Lung (tissue), 12 donors: Measurements from ENCODE around the gene KNG1. TPM values are rescaled to one million over a fixed set of nuclear protein-coding genes. Genes with fewer than 3 reads are reported as not detected.

Experiments used
- ATAC-seq: fragments of 200-7000 bp; cut with Tn5 transposase; one replicate; pipeline ENCODE4 v1.9.1; 2020; ENCODE audit warnings: moderate number of reproducible peaks; ENCODE audit not compliant: insufficient read depth, low FRiP score
- DNase-seq, 3 donors: peaks; one replicate each; pipeline ENCODE4 v3.0.0-alpha.2; 2013 to 2017
- H3K27ac ChIP-seq, 2 donors: one replicate each; pipeline ENCODE4 v1.5.1; 2013; ENCODE audit warnings: mild to moderate bottlenecking in 2 of 2, moderate library complexity in 2 of 2, control low read depth in 1 of 2, inconsistent platforms in 1 of 2, low read depth in 1 of 2, low read length in 1 of 2
- H3K27me3 ChIP-seq, 3 donors: one replicate each; pipeline ENCODE4 v1.5.1; 2013; ENCODE audit warnings: low read length in 2 of 3; ENCODE audit not compliant: control insufficient read depth in 3 of 3, insufficient read depth in 3 of 3
- H3K36me3 ChIP-seq, 4 donors: one replicate each; pipeline ENCODE4 v1.5.1; 2013; ENCODE audit warnings: low read length in 4 of 4, mild to moderate bottlenecking in 1 of 4, moderate library complexity in 1 of 4; ENCODE audit not compliant: control insufficient read depth in 4 of 4, insufficient read depth in 4 of 4
- H3K4me1 ChIP-seq, 5 donors: one replicate each; pipeline ENCODE4 v1.5.1; 2013; ENCODE audit warnings: low read length in 5 of 5, mild to moderate bottlenecking in 2 of 5, moderate library complexity in 1 of 5; ENCODE audit not compliant: control insufficient read depth in 5 of 5, insufficient read depth in 5 of 5
- H3K4me3 ChIP-seq: one replicate; pipeline ENCODE4 v1.5.1; 2013; ENCODE audit warnings: mild to moderate bottlenecking, control low read depth, moderate library complexity
- H3K9ac ChIP-seq, 2 donors: one replicate each; pipeline ENCODE4 v1.5.1; 2013; ENCODE audit warnings: low read length in 2 of 2, control low read depth in 1 of 2; ENCODE audit not compliant: insufficient read depth in 1 of 2
- H3K9me3 ChIP-seq, 4 donors: one replicate each; pipeline ENCODE4 v1.5.1; 2013; ENCODE audit warnings: low read length in 3 of 4, mild to moderate bottlenecking in 1 of 4, moderate library complexity in 1 of 4; ENCODE audit not compliant: control insufficient read depth in 4 of 4, insufficient read depth in 3 of 4
- WGBS, 2 donors: extraction: QIAGEN DNeasy Blood & Tissue Kit; methylation state at CpG; one replicate each; pipeline ENCODE4 v1.1.7; 2013; 5-methylcytosine and 5-hydroxymethylcytosine counted together
- polyA plus RNA-seq, 2 donors: library from polyadenylated mRNA; stranded (reverse); fragments of 200-250 nt; gene quantifications; one replicate each; pipeline ENCODE4 v1.2.1, GENCODE V29; 2013
- total RNA-seq, 2 donors: library from RNA; depleted of rRNA in 1 of 2; stranded (reverse); fragments of >200 nt in 1 of 2; gene quantifications; one replicate each; pipeline ENCODE4 v1.2.1, GENCODE V29; 2014 to 2021
- TF ChIP-seq, protein P1 (sequence below): IDR thresholded peaks from 2 replicates; pipeline ENCODE4 v1.5.1; 2012; ENCODE audit warnings: mild to moderate bottlenecking; ENCODE audit errors: control extremely low read depth, extremely low read depth
- donor health status: control.
- donor health status: control.
- donor health status: Bipolar disorder and iron deficiency.
- donor health status: healthy.
- donor health status: DM: yes; HTN: yes; CAD: no.

Gene KNG1
- total and polyA plus RNA-seq, 4 donors, result 0.07 to 0.23 (median 0.13) TPM

DNA sequence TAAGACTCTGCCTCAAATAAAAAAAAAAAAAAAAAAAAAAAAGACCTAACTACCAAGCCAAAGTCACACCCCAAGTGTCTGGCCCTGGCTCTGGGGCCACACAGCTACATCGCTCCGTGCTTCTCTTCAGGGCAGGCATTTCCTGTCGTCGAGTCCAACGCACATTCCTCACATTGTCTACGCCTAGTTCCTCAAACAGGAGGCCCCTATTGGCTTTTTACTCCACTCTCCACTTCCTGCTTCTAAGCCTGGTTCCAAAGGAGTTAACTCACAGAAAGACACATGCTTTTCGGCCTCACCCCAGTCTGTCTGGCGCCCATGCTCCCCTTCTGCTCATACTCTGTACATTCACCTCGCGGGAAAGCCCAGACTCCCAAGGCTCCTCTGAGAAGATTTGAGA, 28.8 kb downstream of the KNG1 start:
- Histone ChIP-seq H3K27me3 (no peaks in the 10 kb centered on the region), H3K9me3 (no peaks in the 10 kb centered on the region), H3K4me3 (no peak overlapping the region), H3K9ac (no peak overlapping the region), H3K36me3 (no peaks in the 10 kb centered on the region), H3K27ac (peak overlapping the region in 1 of 2 donors; percentile 21), H3K4me1 (peaks cover 0 to 3% (median 0%) of the 10 kb centered on the region in 5 donors)
- WGBS, 2 donors, result 15 to 17% methylated on average over 9 of the region's 10 CpGs
- TF ChIP-seq, protein P1, sequence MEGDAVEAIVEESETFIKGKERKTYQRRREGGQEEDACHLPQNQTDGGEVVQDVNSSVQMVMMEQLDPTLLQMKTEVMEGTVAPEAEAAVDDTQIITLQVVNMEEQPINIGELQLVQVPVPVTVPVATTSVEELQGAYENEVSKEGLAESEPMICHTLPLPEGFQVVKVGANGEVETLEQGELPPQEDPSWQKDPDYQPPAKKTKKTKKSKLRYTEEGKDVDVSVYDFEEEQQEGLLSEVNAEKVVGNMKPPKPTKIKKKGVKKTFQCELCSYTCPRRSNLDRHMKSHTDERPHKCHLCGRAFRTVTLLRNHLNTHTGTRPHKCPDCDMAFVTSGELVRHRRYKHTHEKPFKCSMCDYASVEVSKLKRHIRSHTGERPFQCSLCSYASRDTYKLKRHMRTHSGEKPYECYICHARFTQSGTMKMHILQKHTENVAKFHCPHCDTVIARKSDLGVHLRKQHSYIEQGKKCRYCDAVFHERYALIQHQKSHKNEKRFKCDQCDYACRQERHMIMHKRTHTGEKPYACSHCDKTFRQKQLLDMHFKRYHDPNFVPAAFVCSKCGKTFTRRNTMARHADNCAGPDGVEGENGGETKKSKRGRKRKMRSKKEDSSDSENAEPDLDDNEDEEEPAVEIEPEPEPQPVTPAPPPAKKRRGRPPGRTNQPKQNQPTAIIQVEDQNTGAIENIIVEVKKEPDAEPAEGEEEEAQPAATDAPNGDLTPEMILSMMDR, result no peak
- peak; percentile 60 to 72 (median 64) for DNase-seq
- ATAC-seq, result peak; percentile 85

DNA sequence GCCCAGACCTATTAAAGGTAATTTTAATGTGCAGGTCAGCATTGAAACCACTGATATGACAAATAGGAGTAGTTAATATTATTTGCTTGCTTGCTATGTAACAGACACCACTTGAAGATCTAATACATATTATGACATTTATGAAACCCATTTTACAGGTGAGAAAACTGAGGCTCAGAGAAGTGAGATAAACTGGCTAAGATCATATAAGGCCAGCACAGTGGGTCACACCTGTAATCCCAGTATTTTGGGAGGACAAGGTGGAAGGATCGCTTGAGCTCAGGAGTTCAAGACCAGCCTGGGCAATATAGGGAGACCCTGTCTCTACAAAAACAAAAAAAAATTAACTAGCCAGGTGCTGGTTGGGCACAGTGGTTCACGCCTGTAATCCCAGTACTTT, 33.2 kb downstream of the KNG1 start:
- no peaks in the 10 kb centered on the region for H3K27me3 ChIP-seq
- no peaks in the 10 kb centered on the region for H3K36me3 ChIP-seq
- no peak overlapping the region for H3K27ac ChIP-seq
- TF ChIP-seq, protein P1, result no peak
- peaks cover 0 to 3% (median 0%) of the 10 kb centered on the region in 5 donors for H3K4me1 ChIP-seq
- H3K9ac ChIP-seq, result no peak overlapping the region
- no peak for ATAC-seq
- DNase-seq, result no peak
- H3K4me3 ChIP-seq, result no peak overlapping the region
- WGBS, 2 donors, result 97% methylated on average over 2 of the region's 2 CpGs
- H3K9me3 ChIP-seq, result no peaks in the 10 kb centered on the region

DNA sequence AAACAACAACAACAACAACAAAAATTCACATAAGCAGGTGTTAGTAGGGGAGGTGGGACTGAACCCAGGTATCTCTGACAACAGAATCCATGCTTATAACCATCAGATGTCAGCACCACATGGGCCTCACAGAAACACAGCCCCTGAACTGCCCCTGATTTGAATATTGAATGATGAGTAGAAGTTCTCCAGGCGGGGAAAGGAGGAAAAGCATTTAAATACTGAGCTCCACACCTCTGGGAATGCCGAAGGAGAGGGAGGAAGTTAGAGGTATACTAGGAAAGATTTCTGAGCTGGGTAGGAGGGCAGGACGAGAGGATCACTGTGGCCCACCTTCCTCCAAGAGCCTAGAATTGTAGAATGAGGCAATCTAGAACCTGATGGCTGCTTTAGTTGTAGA, 34.3 kb downstream of the KNG1 start:
- H3K9ac ChIP-seq, result no peak overlapping the region

DNA sequence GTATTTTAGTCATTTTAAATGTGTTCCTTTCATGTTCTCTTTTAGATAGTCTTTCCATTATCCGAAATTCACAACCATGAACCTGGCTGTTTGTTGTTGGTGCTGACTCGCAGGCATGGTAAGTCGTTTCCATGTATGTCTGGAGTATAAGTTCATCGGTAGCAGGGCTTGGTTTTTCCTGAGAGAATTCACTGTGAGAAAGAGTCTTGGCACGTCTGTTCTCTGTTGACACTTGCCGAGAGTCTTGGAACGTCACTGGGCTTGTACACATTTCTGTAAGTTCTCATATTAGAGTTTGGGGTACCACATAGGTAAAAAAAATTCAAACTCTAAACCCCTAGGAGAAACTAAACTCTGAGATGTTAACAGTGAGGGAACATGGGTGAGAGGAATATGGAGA, 36.8 kb downstream of the KNG1 start:
- no peak overlapping the region for H3K27ac ChIP-seq
- DNase-seq, result no peak
- no peaks in the 10 kb centered on the region for H3K4me1 ChIP-seq
- no peak overlapping the region for H3K4me3 ChIP-seq
- peaks cover 0 to 1% (median 0%) of the 10 kb centered on the region in 4 donors for H3K9me3 ChIP-seq
- TF ChIP-seq, protein P1, result no peak
- no peak for ATAC-seq
- H3K36me3 ChIP-seq, result no peaks in the 10 kb centered on the region
- no peaks in the 10 kb centered on the region for H3K27me3 ChIP-seq
- no peak overlapping the region for H3K9ac ChIP-seq
- WGBS, 2 donors, result 74 to 87% methylated on average over 7 of the region's 7 CpGs

More for the DNA sequence above, 34.3 kb downstream of the KNG1 start:
- no peak overlapping the region for H3K4me3 ChIP-seq
- no peak overlapping the region for H3K27ac ChIP-seq
- no peak for DNase-seq
- 64 to 80% methylated on average over 3 of the region's 3 CpGs for WGBS, 2 donors
- no peak for ATAC-seq
- no peaks in the 10 kb centered on the region for H3K9me3 ChIP-seq
- H3K27me3 ChIP-seq, result no peaks in the 10 kb centered on the region
- TF ChIP-seq, protein P1, result no peak
- H3K36me3 ChIP-seq, result no peaks in the 10 kb centered on the region
- H3K4me1 ChIP-seq, result no peaks in the 10 kb centered on the region
